GM10248 (cell line): ENCODE results near the gene NUB1.

ENCODE experiments used
- CTCF ChIA-PET: fragments of 300-600 bp; sonication (Branson Sonifier 250); formaldehyde crosslinking; extraction: SDS; loops from one replicate; lab custom pipeline; 2021; ENCODE audit warnings: antibody characterized with exemption; lab: Yijun Ruan, JAX
- POLR2A ChIA-PET: fragments of 350-650 bp; sonication (Branson Sonifier 250); formaldehyde crosslinking; extraction: SDS; loops from one replicate; lab custom pipeline; 2020; ENCODE audit warnings: antibody characterized with exemption; lab: Yijun Ruan, JAX
- DNase-seq: peaks from one replicate; pipeline ENCODE4 v3.0.0; 2012; ENCODE audit errors: extremely low spot score
- TF ChIP-seq, protein P1 (sequence below): IDR thresholded peaks from 2 replicates; pipeline ENCODE4 v1.5.1; 2012; ENCODE audit warnings: mild to moderate bottlenecking, low read depth; ENCODE audit errors: extremely low read depth, missing control alignments, control extremely low read depth

Gene NUB1

DNA sequence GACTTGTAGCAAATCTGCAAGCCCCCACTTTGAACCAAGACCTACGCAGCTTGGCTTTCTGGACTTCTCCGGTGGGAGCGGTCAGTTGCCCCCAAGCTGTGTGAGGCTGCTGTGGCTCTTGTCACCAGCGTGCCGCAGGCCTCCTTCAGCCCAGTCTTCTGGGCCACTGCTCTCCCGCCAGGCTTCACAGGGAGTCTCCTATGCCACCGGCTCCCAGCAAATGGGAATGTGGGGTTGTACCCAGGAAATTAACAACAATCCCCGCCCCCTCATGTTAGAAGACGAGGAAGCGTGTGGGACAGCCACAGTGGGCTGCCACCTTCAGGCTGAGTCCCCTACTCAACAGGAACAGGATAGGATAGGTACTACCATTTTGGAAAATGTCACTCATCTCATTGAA lies 64.0 kb downstream of the NUB1 start:
- CTCF ChIA-PET, result interaction anchor here (1.4 kb wide), 1 partner anchor 43 kb away, joined by 5 read pairs; no protein-coding TSS in a partner anchor
- POLR2A ChIA-PET, result no interaction called here
- DNase-seq, result no peak
- TF ChIP-seq, protein P1, sequence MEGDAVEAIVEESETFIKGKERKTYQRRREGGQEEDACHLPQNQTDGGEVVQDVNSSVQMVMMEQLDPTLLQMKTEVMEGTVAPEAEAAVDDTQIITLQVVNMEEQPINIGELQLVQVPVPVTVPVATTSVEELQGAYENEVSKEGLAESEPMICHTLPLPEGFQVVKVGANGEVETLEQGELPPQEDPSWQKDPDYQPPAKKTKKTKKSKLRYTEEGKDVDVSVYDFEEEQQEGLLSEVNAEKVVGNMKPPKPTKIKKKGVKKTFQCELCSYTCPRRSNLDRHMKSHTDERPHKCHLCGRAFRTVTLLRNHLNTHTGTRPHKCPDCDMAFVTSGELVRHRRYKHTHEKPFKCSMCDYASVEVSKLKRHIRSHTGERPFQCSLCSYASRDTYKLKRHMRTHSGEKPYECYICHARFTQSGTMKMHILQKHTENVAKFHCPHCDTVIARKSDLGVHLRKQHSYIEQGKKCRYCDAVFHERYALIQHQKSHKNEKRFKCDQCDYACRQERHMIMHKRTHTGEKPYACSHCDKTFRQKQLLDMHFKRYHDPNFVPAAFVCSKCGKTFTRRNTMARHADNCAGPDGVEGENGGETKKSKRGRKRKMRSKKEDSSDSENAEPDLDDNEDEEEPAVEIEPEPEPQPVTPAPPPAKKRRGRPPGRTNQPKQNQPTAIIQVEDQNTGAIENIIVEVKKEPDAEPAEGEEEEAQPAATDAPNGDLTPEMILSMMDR, result no peak

GRCh38 chr7:151406051-151406875 lies 64.7 kb downstream of the NUB1 start:
- DNase-seq, result no peak
- TF ChIP-seq, protein P1, result no peak
- POLR2A ChIA-PET, result no interaction called here
- CTCF ChIA-PET, result interaction anchor here (1.0 kb wide), 1 partner anchor 27 kb away, joined by 3 read pairs; no protein-coding TSS in a partner anchor

GRCh38 chr7:151406886-151407583 lies 65.4 kb downstream of the NUB1 start:
- no peak for DNase-seq
- ChIA-PET CTCF (interaction anchor here (1.0 kb wide), 1 partner anchor 26 kb away, joined by 3 read pairs; no protein-coding TSS in a partner anchor), POLR2A (no interaction called here)
- TF ChIP-seq, protein P1, result no peak

DNA sequence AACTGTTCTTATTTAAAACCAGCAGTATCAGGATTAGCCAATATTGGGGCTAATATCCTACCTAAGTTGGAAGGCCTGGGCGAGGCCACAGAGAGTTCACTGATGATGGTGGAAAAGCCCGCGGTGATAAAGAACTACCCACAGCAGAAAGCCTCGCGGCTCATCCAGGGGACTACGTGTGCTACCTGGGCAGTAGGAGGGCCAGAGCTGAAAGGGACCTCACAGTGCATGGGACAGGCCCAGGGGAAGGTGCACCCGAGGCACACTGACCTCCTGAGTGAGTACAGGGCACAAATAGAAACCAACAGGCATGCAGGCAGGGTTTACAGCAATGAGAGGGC lies 66.9 kb downstream of the NUB1 start:
- POLR2A ChIA-PET, result no interaction called here
- no peak for DNase-seq
- CTCF ChIA-PET, result no interaction called here
- TF ChIP-seq, protein P1, result no peak

DNA sequence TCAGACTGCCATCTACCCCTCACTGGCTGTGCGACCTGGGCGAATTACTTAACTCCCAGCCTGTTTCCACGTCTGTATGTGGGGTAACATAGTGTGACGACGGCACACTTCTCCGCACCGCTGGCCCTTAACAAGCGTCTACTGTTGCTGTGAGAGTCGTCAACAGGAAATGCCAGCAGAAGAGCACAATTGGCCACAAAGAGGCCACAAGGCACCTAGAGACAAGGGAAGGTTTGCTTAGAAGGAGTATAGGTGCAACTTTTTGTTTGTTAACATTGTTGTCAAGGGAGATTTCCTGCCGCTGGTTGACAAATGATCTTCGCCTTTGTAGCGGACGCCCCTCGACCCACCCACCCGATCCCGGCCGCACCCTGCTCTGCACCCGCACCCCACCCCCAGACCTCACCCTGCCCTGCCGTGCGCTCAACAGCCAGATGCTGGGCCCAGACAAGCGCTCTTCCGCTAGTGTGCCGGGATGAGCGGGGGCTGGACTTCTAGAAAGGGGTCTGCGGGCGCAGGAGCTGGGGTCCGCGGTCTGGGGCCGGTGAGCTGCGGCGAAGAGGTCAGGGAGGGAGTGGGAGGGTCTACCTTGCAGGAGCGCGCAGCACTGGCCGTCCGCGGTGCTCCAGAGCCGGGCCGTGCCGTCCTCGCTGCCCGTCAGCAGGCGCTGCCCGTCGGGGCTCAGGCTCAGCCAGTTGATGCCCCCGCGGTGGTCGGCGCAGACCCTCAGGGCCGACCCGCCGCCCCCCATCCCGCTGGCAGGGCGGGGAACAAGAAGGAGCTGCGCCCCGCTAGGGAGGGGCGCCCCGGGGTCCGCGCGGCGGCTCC lies 67.4 kb downstream of the NUB1 start:
- no peak for DNase-seq
- CTCF ChIA-PET, result interaction anchor here (1.3 kb wide), 1 partner anchor 39 kb away, joined by 3 read pairs; no protein-coding TSS in a partner anchor
- TF ChIP-seq, protein P1, result no peak
- POLR2A ChIA-PET, result no interaction called here
